ENCODE data around the gene SLC17A4.

The SLC17A4 gene

GRCh38 chr6:25821341-25821740 lies 66.8 kb downstream of the SLC17A4 start:
- DNase-seq, result no peak

DNA sequence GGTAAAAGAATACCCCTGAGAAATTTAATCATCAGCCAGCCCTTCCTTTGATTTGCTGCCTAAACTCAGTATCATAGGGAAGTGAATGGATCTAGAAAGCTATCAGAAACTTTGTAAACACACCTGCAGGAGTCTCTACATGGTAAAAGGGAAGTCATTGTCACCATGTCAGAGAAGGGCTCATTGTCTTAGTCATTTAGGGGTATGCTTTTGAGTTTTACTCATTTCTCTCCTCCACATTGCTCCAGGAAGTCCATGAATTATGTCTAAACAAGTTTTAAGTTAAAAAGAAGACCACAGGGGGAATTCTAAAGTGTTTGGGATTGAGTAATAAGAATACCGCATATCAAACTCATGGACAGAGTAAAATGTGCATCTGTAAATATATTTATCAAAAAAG lies 74.8 kb downstream of the SLC17A4 start:
- no peak for DNase-seq

- DNase-seq, result no peak
These were observed 75.9 kb downstream of the SLC17A4 start for GRCh38 chr6:25830458-25830857.

All from NCI-H2081 treated with DMSO at 0.1 percent for 48 hours (cell line).